ENCODE measurements around the gene COL4A3.

Gene COL4A3

GRCh38 chr2:227163998-227164762 is at the start of gene COL4A3, which contains the start of gene COL4A4:
Gene COL4A3 (plus strand): TSS chr2:227164624. CDS start chr2:227164727, 103 bp downstream.
Gene COL4A4 (minus strand): TSS chr2:227164205. CDS start chr2:227147483, 16,722 bp downstream.
- DNase-seq (ENCODE audit: low read depth) = no peak

- DNase-seq (ENCODE audit: low read depth) = no peak
Measured at GRCh38 chr2:227115761-227116160, 48.7 kb upstream of the COL4A3 start.

DNA sequence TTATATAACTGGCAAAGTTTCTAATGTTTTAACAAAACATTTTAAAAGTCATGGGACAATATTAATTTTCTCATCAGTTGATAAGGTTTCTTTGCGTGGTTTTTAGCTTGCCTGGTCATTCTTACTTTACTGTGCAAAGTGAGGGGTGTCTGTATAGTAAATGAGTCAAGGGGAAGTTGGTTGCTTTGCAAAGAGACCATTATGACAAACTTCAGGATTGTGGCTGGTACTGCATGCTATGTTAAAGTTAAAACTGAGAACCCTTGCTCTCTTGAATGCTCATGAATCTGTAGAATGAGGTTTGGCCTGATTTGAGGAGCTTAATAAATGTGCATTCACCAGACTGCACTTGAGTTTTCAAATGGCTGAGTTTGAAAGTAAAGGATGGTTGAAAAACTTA is 47.4 kb upstream of the COL4A3 start:
- DNase-seq (ENCODE audit: low read depth) = no peak

DNA sequence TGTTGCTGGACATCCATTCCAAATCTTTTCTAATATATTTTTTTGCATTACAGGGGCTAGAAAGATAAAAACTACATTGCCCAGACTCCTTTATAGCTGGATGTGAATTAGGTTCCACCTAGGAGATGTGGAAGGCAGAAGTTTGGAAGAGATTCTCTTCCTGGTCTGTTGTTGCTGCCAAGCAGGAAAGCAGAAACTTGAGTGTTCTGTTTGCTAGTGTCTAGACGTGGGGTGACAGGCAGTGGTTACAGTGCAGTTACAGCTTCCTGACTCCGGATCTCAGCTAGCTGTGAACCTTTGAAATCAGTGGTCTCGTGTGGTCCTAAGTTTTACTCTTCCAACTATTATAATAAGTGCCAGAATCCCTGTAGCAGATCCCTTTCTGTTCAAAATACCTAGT is 46.6 kb upstream of the COL4A3 start:
- DNase-seq (ENCODE audit: low read depth) = no peak

- no peak for DNase-seq (ENCODE audit: low read depth)
Measured at GRCh38 chr2:227118353-227118752, 46.1 kb upstream of the COL4A3 start.

DNA sequence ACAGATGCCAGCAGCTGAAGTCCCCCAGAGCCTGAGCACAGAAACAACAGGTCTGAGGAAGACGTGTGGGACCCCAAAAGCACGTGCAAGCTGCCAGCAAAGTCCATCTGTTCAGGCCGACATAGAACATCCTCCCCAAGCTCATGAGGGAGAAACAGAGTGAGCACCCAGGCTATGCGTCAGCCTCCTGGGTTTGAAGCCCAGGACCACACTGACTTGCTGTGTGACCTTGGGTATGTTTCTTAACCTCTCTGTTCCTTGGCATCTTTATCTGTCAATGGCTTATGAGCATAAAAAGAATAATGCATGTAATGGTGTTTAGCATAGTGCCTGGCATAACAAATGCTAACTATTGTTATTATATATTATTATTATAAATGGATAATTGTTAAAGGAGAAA is 40.7 kb upstream of the COL4A3 start:
- no peak for DNase-seq (ENCODE audit: low read depth)

GRCh38 chr2:227124811-227125210 is 39.6 kb upstream of the COL4A3 start:
- no peak for DNase-seq (ENCODE audit: low read depth)

DNA sequence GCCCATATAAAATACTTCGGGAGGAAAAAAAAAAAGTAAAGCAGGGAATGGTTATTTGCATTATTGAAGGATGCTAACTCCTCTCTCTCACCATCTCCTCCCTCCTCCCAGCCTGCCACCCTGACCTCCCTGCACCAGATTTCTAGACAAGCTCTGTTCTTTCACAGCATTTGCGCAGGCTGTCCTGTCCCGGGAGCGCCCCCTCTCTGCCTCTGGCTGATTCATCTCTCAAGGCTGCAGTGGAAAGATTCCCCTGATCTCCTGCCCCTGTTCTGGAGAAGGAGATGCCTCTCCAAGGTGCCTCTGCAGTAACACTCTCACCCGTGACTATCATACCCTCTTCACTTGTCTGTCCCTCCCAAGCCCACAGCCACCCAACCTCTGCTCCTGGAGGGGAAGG is 38.9 kb upstream of the COL4A3 start:
- no peak for DNase-seq (ENCODE audit: low read depth)

DNA sequence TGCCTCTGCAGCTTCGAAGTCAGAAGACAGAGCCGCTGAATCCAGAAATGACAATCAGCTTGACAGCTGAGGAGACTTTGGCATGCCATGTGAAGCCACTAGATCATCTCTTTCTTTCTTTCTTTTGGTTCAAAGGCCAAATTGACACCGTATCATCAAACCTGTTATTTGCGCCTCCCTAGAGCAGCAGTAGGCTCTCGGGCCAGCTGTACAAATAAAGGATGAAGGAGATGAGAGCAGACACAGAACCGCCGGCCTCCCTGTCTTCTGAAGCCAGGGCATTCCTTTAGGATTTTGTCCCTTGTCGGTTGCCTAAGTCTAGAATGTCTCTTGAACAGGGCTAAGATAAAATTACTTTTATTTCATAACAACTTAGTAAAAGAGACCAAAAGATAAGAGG is 37.2 kb upstream of the COL4A3 start:
- DNase-seq (ENCODE audit: low read depth) = no peak

- no peak for DNase-seq (ENCODE audit: low read depth)
Measured at GRCh38 chr2:227130636-227131035, 33.8 kb upstream of the COL4A3 start.

DNA sequence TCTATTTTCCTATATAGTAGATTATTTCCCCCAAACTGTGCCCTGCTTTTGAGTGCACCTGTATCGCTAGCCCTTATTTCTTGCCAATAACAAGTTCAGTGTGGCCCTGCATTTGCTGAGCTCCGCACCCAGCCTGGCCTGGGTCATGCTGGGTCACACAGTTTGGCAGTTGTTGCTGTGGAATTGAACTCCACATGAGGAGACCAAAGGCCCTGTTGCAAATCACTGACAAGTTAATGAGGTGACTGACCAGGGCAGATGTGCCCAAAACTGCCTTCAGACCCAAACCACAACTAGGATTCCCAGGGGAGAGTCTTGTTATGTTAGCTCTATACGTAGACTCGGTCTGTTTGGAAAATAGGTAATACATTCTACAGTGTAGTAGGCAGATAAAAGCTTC is 31.4 kb upstream of the COL4A3 start:
- DNase-seq (ENCODE audit: low read depth) = no peak

- no peak for DNase-seq (ENCODE audit: low read depth)
Measured at GRCh38 chr2:227134591-227134990, 29.8 kb upstream of the COL4A3 start.

DNA sequence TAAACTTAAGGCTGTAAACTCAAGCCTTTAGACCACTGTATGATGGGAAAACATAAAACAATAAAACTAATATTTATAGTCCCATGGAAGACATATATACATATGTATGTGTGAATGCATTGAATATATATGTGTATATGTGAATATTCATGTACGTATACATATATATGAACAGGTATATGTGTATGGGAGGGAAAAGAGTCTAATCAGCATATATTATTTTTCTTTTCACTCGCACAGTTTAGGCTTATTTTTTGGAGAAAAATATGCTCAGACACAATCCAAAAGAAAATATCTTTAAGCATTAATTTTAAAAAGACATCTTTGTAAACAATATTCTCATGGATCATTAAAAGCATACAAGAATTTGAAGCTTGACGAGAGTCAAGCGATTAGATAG is 23.1 kb upstream of the COL4A3 start:
- no peak for DNase-seq (ENCODE audit: low read depth)

DNA sequence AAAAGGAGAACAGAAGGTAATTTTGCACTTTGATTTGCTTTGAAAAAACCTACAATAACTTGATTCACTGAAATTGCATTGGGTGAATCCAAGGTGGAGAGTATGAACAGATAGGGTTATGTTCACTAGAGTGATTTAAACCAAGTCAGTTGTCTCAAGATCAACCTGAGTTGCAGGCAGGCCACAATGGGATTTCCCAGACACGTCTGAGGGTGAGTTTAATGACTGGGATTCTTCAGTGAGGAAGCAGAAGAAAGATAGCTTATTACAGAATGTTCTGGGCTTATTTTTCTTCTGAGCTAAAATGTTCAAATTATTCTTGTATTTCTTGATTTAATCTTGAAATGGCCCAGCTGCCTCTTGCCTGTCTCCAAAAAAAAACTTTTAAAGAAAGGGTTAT is 20.5 kb upstream of the COL4A3 start:
- no peak for DNase-seq (ENCODE audit: low read depth)

GRCh38 chr2:227146456-227146855 is 18.0 kb upstream of the COL4A3 start:
- no peak for DNase-seq (ENCODE audit: low read depth)

DNA sequence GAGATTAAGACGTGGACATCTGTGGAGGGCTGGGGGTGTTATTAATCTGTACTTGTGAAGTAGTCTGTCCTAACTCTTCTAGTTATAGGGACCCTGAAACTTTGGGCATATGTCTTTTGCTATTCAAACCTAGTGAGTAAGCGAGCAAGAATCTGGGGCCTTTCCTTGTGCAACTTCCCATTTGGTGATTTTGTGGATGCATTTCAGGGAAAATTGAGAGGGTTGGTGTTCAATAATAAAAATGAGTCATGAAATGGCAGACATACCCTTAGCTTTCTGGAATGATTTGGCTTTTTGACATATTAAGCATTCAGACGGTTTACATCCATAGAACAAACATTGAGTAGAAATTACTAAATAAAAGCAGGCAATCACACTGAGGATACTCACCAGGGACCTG is 17.4 kb upstream of the COL4A3 start:
- DNase-seq (ENCODE audit: low read depth) = no peak

GRCh38 chr2:227148106-227148505 is 16.3 kb upstream of the COL4A3 start:
- no peak for DNase-seq (ENCODE audit: low read depth)

DNA sequence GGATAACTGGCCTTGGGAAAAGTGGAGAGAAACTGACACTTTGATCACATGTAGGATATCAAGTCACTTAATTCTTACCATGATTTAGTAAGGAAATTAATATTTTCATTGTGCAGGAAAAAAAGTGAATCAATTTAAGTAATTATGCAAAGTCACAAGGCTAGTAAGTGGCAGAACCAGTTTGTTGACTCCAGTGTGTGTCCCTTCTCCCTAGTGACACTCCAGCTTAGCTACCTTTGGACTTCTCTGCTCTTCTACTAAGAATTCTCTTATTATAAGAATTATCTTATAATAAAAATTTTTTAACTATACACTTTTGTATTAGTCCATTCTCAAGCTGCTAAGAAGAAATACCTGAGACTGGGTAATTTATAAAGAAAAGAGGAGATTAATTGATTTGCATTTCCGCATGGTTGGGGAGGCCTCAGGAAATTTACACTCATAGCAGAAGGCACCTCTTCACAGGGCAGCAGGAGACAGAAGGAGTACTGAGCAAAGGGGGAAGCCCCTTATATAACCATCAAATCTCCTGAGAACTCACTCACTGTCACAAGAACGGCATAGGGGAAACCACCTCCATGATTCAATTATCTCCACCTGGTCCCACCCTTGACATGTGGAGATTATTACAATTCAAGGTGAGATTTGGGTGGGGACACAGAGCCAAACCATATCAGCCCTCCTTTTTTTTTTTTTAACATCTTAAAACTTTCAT is 14.0 kb upstream of the COL4A3 start:
- no peak for DNase-seq (ENCODE audit: low read depth)

- no peak for DNase-seq (ENCODE audit: low read depth)
Measured at GRCh38 chr2:227152093-227152766, 12.2 kb upstream of the COL4A3 start.

DNA sequence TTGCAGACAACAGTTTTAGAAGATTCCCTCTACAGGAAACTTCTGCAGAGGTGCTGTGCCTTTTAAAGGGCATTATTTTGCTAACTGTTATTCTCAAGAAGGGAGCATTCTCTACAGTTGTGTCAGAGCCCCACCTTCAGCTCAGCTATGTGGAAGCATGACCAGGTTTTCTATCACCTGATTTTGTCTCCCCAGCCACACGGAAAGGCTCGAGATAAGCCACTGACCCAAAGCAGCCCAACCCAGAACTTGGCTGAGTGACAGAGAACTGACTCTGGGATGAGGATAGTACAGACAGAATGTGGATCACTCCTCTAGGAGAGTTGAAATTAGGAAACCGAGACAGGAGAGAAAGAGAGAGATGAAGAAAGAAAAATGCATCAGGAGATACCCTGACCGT is 11.1 kb upstream of the COL4A3 start:
- no peak for DNase-seq (ENCODE audit: low read depth)

DNA sequence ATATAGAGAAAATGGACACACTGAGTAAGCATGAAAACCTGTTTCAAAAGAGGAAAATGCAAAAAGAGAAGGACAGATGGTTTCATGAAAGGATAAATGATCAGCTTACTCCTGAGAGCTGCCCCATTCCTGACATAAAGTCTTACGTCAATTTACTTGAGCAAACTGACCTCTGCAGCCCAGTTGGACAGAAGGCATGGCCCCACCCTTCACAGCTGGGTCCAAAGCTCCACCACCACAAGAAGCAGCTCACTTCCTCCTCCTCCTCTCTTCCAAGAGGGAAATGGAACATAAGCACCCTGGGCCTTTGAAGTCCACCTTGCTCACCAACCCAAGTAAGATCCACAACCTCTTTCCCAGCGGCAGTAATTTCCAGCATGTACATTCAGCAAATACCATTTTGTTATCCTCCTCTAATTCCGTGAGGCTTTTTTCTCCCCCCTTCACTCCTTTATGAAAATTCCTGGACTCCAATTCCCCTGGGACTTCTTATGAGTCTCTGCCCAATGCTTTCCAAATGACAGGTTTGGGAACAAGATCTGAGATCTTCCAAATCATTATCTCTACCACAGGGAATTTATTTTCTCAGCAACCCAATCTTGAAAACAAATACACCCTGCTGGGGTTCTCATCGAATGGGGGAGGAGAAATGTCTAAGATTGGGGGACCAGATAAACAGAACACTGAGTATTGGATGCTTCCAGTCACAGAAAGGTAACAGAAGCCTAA is 10.5 kb upstream of the COL4A3 start:
- DNase-seq (ENCODE audit: low read depth) = no peak

All from stimulated activated CD8-positive, alpha-beta memory T cell treated with anti-CD3 and anti-CD28 coated beads, Interleukin-7, amount 100 ng/mL, for 24 hours (primary cell).